ENCODE measurements around the gene CCN6. TPM values are rescaled to one million over a fixed set of nuclear protein-coding genes. Genes with fewer than 3 reads are reported as not detected.

The CCN6 gene
- total and polyA plus RNA-seq, 2 donors (not counting 1 experiment from before 2014, with no cell fraction given) = not detected

GRCh38 chr6:112114577-112115223 lies 60.8 kb downstream of the CCN6 start:
- ChIA-PET POLR2A (no interaction called here), CTCF (no interaction called here)
- ATAC-seq (ENCODE audit: low read depth) = no peak
- no peak overlapping the region for H3K27ac ChIP-seq (ENCODE audit: low read length in 2 of 2)
- H3K79me2 ChIP-seq (ENCODE audit: control insufficient read depth, insufficient read depth, low read length) = no peaks in the 10 kb centered on the region
- intact Hi-C loops (cut with micrococcal nuclease) = no loop called here
- H3K4me1 ChIP-seq (ENCODE audit: control insufficient read depth in 2 of 2, insufficient read depth in 2 of 2, low read length in 2 of 2) = no peaks in the 10 kb centered on the region
- no peak overlapping the region for H2AFZ ChIP-seq (ENCODE audit: insufficient read depth, low read depth, low read length, poor library complexity, severe bottlenecking)
- TF ChIP-seq, protein P1, sequence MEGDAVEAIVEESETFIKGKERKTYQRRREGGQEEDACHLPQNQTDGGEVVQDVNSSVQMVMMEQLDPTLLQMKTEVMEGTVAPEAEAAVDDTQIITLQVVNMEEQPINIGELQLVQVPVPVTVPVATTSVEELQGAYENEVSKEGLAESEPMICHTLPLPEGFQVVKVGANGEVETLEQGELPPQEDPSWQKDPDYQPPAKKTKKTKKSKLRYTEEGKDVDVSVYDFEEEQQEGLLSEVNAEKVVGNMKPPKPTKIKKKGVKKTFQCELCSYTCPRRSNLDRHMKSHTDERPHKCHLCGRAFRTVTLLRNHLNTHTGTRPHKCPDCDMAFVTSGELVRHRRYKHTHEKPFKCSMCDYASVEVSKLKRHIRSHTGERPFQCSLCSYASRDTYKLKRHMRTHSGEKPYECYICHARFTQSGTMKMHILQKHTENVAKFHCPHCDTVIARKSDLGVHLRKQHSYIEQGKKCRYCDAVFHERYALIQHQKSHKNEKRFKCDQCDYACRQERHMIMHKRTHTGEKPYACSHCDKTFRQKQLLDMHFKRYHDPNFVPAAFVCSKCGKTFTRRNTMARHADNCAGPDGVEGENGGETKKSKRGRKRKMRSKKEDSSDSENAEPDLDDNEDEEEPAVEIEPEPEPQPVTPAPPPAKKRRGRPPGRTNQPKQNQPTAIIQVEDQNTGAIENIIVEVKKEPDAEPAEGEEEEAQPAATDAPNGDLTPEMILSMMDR (IDR thresholded peaks at IDR 0.05) = no peak
- TF ChIP-seq EZH2 (IDR thresholded peaks at IDR 0.05; ENCODE audit: borderline replicate concordance, insufficient read depth, low read depth, low read length, poor library complexity, severe bottlenecking) = no peak
- H3K27me3 ChIP-seq (replicated peaks in 1 of 4; ENCODE audit: control extremely low read depth in 1 of 4, control insufficient read depth in 3 of 4, insufficient read depth in 4 of 4, low read length in 3 of 4) = peaks cover 0 to 4% (median 2%) of the 10 kb centered on the region in 4 experiments
- no CpG with 5 or more reads among the region's 3 CpGs for WGBS (ENCODE audit: insufficient coverage)
- H3K27me3 Mint-ChIP-seq = peaks cover 20% of the 10 kb centered on the region
- H3K4me3 ChIP-seq (ENCODE audit: control extremely low read depth in 1 of 5, extremely low read depth in 1 of 5, insufficient read depth in 1 of 5, low read depth in 2 of 5, low read length in 4 of 5) = no peak overlapping the region
- H3K27ac Mint-ChIP-seq = no peak overlapping the region
- H3K9me3 Mint-ChIP-seq (ENCODE audit: insufficient read depth) = no peaks in the 10 kb centered on the region
- no peak overlapping the region for H3K4me3 Mint-ChIP-seq
- no peaks in the 10 kb centered on the region for H3K36me3 ChIP-seq (replicated peaks in 1 of 2; ENCODE audit: control extremely low read depth in 1 of 2, control insufficient read depth in 1 of 2, extremely low read depth in 1 of 2, insufficient read depth in 2 of 2, low read length in 1 of 2)
- H3K4me1 Mint-ChIP-seq = no peaks in the 10 kb centered on the region
- no peak for DNase-seq
- no peak overlapping the region for H3K9ac ChIP-seq (ENCODE audit: low read length)
- H3K4me2 ChIP-seq (replicated peaks; ENCODE audit: low read depth, low read length, poor library complexity, severe bottlenecking) = no peak overlapping the region
- no peaks in the 10 kb centered on the region for H3K9me3 ChIP-seq (ENCODE audit: control extremely low read depth in 1 of 3, control insufficient read depth in 2 of 3, insufficient read depth in 1 of 3, low read length in 2 of 3)
- no peaks in the 10 kb centered on the region for H4K20me1 ChIP-seq (ENCODE audit: control insufficient read depth, insufficient read depth, low read length, poor library complexity, severe bottlenecking)

GRCh38 chr6:112116221-112116620 lies 62.3 kb downstream of the CCN6 start:
- H3K79me2 ChIP-seq (ENCODE audit: control insufficient read depth, insufficient read depth, low read length) = no peaks in the 10 kb centered on the region
- DNase-seq (no peak), ATAC-seq (ENCODE audit: low read depth) (no peak)
- H3K9me3 ChIP-seq (ENCODE audit: control extremely low read depth in 1 of 3, control insufficient read depth in 2 of 3, insufficient read depth in 1 of 3, low read length in 2 of 3) = no peaks in the 10 kb centered on the region
- CTCF ChIA-PET = no interaction called here
- TF ChIP-seq, protein P1 (IDR thresholded peaks at IDR 0.05) = no peak
- no peak for TF ChIP-seq EZH2 (IDR thresholded peaks at IDR 0.05; ENCODE audit: borderline replicate concordance, insufficient read depth, low read depth, low read length, poor library complexity, severe bottlenecking)
- no peak overlapping the region for H3K9ac ChIP-seq (ENCODE audit: low read length)
- H3K9me3 Mint-ChIP-seq (ENCODE audit: insufficient read depth) = no peaks in the 10 kb centered on the region
- no peak overlapping the region for H3K27ac Mint-ChIP-seq
- no peak overlapping the region for H3K27ac ChIP-seq (ENCODE audit: low read length in 2 of 2)
- no peak overlapping the region for H2AFZ ChIP-seq (ENCODE audit: insufficient read depth, low read depth, low read length, poor library complexity, severe bottlenecking)
- no peaks in the 10 kb centered on the region for H3K4me1 Mint-ChIP-seq
- no peak overlapping the region for H3K4me3 ChIP-seq (ENCODE audit: control extremely low read depth in 1 of 5, extremely low read depth in 1 of 5, insufficient read depth in 1 of 5, low read depth in 2 of 5, low read length in 4 of 5)
- POLR2A ChIA-PET = no interaction called here
- no peak overlapping the region for H3K4me2 ChIP-seq (replicated peaks; ENCODE audit: low read depth, low read length, poor library complexity, severe bottlenecking)
- H4K20me1 ChIP-seq (ENCODE audit: control insufficient read depth, insufficient read depth, low read length, poor library complexity, severe bottlenecking) = no peaks in the 10 kb centered on the region
- intact Hi-C loops (cut with micrococcal nuclease) = no loop called here
- H3K36me3 ChIP-seq (replicated peaks in 1 of 2; ENCODE audit: control extremely low read depth in 1 of 2, control insufficient read depth in 1 of 2, extremely low read depth in 1 of 2, insufficient read depth in 2 of 2, low read length in 1 of 2) = no peaks in the 10 kb centered on the region
- H3K4me3 Mint-ChIP-seq = no peak overlapping the region
- H3K27me3 Mint-ChIP-seq = peaks cover 20% of the 10 kb centered on the region
- H3K27me3 ChIP-seq (replicated peaks in 1 of 4; ENCODE audit: control extremely low read depth in 1 of 4, control insufficient read depth in 3 of 4, insufficient read depth in 4 of 4, low read length in 3 of 4) = peaks cover 0 to 4% (median 2%) of the 10 kb centered on the region in 4 experiments
- no CpG with 5 or more reads among the region's 1 CpG for WGBS (ENCODE audit: insufficient coverage)
- H3K4me1 ChIP-seq (ENCODE audit: control insufficient read depth in 2 of 2, insufficient read depth in 2 of 2, low read length in 2 of 2) = no peaks in the 10 kb centered on the region
